HG03469 (cell line): Measurements from ENCODE around the gene ANGEL2.

Experiments used
- ATAC-seq: cut with Tn5 transposase; IDR thresholded peaks from one replicate; pipeline ENCODE4 v1.9.1; 2021; ENCODE audit warnings: mild to moderate bottlenecking, moderate library complexity, moderate number of reproducible peaks; ENCODE audit not compliant: unreplicated experiment

The ANGEL2 gene

GRCh38 chr1:212954514-212954913 is 61.2 kb downstream of the ANGEL2 start:
- ATAC-seq: no peak

DNA sequence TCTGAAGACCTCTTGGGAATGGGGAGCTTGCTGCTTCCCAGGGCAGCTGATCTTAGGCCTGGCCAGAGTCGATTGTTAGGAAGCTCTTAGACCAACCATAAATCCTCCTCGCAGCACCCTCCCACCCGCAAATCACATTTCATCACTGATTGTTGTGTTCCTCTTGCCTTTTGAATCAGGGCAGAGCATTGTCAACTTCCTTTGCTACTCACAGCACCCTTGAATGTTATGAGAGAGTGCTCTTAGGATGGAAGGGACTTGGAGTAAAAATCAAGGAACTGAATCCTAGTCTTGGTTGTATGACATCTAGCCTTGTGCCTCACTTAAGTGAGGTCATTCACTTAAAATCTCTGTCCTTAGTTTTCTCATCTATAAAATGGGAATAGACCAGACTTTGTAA is 62.3 kb downstream of the ANGEL2 start:
- ATAC-seq: no peak

DNA sequence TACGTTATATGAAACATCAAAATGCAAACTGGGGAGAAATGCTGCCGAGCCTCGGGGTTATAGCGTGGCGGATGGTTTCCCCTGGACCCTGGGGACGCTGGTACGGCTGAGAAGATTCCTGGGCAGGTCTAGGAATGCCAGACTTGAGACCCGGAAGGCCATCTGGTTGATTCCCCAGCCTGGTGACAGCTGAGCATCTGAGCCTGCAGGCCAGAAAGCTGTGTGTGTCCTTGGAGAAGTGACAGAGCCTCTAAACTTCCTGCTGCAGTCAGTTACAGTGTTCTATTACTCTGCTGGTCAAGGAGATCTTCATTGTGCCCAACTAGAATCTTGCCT is 63.1 kb downstream of the ANGEL2 start:
- no peak for ATAC-seq

DNA sequence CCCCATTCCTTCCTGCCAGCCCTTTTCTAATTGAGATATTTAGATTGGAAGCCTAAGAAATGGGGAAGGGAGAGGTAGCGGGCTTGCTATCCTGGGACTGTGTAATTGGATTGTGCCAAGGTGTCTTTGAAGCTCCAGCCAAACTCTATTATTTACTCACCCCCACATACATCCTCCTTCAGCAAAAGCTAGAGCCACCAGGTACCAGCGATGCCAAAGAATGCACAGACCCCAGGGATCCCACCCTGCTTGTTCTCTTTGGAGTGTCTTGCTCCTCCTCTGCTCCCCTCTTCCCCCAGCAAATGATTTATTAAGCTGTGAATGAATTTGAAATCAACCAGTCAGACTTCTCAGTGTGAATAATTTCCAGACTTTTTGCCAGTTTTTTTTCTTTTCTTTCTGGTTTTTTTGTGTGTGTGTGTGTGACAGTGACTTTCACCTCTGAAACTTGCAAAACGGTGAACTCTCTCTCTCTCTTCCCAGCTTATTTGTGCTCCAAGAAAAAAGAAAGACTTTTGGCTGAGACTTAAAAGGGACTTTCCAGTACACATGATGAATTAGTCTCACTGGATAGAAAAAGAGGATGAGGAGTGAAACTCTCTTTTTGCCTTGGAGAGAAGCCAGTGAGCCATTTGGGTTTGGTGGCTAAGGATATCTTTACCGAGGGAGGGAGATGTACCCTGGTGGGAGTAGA is 63.6 kb downstream of the ANGEL2 start:
- no peak for ATAC-seq

DNA sequence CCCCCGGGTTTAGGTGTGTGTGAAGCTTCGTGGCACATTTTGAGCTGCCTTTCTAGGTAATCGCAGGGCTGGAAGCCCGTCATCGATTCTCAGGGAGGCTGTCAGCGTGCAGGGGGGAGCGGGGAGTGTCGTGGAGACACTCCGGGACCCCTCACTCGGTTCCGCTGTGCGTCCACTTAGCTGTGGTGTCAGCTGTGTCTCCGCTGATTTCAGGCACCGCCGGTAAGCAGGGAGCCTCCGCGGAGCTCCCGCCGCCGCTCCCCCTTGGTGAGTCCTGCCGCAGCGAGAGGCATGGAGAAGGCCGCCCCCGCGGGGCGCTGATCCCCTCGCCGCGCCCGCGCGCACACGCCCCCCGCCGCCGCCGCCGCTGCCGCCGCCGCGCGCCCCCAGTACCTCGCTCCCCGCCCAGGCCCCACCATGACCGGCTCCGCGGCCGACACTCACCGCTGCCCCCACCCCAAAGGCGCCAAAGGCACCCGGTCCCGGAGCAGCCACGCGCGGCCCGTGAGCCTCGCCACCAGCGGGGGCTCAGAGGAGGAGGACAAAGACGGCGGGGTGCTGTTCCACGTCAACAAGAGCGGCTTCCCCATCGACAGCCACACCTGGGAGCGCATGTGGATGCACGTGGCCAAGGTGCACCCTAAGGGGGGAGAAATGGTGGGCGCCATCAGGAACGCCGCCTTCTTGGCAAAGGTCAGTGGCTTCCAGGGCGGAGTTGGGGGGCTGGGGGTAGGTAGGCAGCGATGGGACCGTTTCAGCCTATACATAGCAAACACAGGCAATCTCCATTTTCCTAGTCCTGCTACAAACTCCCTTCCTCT is 64.3 kb downstream of the ANGEL2 start:
- ATAC-seq: no peak

- ATAC-seq: peak; percentile 88
Measured at GRCh38 chr1:212950243-212951125, 65.2 kb downstream of the ANGEL2 start, which contains the start of gene VASH2. TSS of gene VASH2 (plus strand) at chr1:212950541. CDS start at chr1:212951543, 1,002 bp downstream.

- ATAC-seq: no peak
Measured at GRCh38 chr1:212949771-212950170, 65.9 kb downstream of the ANGEL2 start.

GRCh38 chr1:212946872-212947271 is 68.8 kb downstream of the ANGEL2 start:
- ATAC-seq: no peak

DNA sequence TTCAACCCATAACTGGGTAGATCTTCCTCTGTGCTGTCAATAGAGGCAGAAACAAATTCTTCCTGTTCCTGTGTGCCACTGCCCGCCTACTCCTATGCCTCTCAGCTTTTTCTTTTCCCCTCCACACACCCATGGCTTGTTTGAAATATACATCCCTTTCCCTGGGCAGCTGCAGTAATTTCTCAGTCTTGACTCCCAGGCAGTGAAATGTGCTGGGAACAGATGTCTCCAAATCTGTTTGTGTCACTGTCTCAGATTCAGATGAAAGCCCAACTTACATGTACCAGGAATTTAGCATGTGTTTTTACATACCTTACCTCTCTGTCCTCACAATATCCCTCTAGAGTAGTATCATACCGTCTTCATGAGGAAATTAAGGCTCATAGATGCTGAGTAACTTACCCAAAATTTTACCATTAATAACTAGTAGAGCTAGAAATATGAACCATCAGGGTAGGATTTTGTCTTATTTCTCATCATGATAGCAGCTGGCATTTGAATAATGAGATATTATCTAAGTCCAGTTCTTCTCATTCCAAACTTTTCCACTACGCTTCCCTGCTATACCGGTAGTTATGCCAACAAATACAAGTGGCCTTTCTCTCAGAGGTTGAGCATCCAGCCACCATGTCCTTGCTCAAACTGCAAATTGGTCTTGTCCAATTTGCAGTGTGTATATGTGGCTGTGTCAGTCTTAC is 70.1 kb downstream of the ANGEL2 start:
- ATAC-seq: no peak

GRCh38 chr1:212945056-212945455 is 70.6 kb downstream of the ANGEL2 start:
- ATAC-seq: no peak

DNA sequence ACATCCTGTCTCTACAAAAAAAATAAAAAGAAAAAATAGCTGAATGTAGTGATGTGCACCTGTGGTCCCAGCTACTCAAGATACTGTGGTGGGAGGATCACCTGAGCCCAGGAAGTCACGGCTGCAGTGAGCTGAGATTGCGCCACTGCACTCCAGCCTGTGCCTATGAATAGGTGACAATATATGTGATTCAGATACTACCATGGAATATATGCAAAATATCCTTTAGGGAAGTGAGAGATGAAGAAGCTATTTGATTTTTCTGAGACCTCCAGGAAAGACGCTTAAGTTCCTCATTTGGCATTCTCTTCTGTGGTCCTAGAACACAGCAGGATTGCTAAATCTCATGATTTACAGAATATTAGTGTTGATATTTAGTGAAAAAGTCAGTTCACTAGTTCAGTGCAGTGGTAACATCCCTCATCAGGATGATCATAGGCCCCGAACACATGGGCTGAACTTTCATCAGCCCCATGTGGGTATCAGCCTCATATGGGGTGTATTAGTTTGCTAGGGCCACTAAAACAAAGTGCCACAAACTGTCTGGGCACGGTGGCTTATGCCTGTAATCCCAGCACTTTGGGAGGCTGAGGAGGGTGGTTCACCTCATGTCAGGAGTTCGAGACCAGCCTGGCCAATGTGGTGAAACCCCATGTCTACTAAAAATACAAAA is 71.3 kb downstream of the ANGEL2 start:
- ATAC-seq: no peak

GRCh38 chr1:212943393-212943710 is 72.3 kb downstream of the ANGEL2 start:
- ATAC-seq: no peak

GRCh38 chr1:212942679-212943392 is 72.8 kb downstream of the ANGEL2 start:
- ATAC-seq: no peak
